Renal cortical epithelial cell (primary cell): Measurements from ENCODE around the gene ONECUT1. TPM values are rescaled to one million over a fixed set of nuclear protein-coding genes. Genes with fewer than 3 reads are reported as not detected.

Source experiments
- DNase-seq: peaks from one replicate; pipeline ENCODE4 v3.0.0-alpha.2; 2011; ENCODE audit warnings: low read depth
- total RNA-seq: library from RNA; depleted of rRNA; stranded (reverse); fragments of >200 nt; gene quantifications from 2 replicates; pipeline ENCODE4 v1.2.3, GENCODE V29; 2014

Gene ONECUT1
- total RNA-seq, 1 donor from 2014 or later: 0.10 TPM

DNA sequence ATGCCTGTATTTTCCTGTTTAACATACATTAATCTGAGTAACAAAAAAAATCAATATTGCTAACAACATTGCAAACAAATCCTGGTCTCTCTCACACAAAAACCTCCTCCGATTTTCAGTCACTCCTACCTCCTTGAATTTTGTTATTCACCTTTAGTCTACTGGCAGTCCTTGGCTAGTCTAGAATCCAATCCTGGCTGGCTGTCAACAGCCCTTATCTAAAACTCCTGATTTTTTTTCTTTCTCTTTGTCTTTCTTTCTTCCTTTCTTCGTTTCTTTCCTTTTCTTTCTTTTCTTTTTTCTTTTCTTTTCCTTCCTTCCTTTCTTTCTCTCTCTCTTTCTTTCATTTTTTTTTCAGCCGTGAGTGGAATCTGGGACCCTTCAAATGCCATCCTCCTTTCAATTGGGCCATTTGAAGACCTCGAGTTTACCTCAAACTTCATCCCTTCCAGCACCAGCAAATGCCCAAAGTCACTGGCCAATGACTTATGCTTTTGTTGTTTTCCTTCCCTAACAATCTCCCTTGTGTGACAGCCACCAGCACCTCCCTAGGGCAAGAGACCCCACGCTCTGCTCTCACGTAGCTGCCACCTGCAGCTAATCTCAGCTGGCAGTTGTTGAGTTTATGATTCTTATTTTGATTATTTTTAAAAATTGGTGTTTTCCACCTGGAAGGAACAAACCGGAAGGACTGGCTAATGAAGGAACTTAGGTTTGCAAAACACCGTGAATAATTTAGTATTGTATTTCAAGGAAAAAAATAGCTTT, 6.8 kb upstream of the ONECUT1 start:
- no peak for DNase-seq

DNA sequence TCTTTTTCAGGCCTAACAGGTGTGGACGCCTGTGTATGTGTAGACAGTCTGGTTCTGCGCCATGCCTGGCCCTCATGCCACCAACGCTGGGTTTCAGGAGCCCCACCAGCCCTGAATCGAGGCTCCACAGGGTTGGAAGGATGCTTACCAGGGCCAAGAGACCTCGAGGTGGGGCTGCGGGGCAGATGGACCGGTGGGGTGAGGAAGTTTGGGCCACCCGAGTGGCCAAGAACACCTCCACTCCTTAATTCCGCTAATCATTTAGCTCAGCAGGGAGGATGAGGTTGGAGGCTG, 6.0 kb upstream of the ONECUT1 start:
- no peak for DNase-seq

DNA sequence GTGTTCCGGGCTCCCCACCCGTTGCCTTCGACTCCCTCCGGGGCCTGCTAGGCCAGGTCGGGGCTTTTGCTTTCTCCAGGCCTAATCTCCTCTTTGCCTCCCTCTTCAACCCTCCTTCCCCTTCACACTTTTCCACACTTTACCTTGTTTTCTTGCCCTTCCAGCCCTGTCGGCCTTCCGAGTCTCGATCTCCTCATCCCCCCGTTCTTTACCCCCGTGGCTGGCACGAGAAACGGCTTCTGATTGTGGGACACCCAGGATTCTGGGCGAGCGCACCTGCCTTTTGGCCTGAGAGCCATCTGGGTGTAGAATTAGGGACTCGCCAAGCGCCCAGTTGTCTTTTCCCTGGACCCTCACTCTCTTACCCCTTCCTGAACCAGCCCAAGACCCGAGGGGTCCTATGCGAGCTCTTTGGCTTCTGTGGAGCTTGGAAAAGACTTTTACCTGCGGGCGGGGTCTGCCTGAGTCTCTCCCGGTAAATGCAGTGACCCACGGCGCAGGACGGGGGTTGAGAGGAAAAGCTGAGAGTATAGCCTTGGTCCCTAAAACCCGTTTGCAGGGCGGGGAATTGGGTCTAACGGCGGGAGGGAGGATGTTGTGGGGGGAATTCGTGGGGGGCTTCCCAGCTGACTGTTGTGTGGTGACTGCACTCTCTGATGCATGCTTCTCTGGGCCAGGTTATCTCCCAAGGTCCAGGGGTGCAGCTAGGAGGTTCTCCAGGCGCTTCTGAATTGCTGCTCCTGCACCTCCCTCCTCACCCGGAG, 5.5 kb upstream of the ONECUT1 start:
- DNase-seq: no peak

DNA sequence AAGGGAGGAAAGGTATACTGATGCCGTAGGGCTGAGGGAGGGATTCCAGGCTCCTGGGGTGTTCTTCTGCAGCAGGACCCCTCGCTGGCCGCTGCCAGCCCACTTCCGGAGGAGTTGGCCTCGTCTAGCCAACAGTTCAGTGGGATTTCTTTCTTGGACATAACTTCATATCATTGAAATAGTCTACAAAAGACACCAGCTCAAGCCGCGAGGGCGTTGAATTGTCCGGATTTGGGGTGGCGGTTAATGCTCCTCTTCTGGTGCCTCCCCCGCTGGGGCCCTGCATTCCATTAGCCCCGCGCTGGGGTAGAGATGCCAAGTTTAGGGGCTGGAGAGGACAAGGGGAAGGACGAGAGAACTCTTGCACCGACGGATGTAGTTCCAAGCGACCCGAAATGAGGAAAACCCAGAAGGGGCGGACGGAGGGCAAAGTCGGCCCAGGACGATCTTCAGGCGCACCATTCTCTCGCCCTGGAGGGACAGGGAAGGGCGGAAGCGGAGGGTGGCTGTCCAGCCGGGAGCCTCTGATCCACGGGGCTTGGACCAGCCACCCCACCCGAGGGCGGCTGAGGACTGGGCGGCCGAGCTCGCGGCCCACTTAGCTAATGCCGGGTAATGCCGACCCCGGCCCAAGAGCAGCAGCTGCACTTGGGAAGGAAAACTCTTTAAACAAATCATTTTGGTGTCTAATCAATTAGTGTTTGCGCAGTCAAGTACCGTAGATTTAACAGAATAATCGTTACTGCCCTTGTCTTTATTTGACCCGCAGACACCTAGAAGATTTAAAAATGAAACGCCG, 4.7 kb upstream of the ONECUT1 start:
- no peak for DNase-seq

DNA sequence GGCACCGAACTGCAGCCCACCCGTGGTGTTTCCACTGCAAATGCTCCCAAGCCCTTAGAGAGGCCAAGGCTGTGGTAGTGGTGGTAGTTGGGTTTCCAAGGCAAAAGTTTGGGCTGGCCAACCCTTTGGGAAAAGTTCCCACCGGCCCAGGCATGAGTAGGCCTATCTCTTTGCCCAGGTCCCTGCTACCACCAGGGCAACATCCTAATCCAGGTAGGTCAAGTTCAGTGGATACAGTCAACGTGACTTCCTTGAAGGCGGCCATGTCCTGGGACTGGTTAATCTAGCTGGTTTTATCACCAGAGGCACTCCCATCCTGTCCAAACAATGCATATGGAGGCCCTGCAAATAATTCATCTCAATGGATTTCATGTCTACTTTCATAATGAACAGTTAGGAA, 1.6 kb upstream of the ONECUT1 start:
- DNase-seq: no peak

DNA sequence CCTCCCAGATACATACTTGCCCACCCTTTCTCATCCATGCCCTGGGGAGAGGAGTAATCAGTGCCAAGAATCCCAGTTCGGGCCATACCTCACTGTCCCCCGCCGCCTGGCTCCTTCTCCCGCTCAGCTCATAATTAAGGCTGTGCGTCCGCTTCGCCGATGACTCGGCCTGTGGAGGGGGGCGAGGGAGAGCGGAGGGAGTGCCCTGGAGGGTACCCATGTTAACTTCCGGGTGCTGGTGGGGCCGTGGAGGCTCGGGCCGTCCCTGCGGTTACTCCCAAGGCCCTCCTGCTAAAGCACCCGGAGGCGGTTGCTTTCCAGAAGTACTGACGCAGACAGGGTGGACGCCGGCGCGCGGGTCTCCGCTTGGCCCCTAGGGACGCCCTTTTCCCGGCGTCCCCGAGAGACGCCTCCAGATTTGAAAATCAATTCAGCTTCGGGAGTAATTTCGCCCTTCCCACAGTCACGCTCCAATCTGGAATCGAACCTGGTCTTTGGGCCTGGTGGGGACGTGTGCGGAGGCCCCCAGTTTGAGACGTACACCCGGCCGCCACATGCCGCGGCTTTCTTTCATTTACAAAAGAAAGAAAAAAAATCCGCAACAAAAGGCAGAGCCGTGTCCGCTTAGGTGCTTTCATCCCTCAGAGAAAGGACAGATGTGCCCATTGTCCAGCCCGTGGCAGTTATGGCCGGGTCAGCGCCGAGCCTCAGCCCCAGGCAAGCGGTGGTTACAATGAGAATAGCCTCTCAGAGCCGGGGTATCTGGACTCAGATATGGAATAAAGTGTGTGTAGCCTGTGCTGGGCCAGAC, 1.0 kb upstream of the ONECUT1 start:
- DNase-seq: no peak

DNA sequence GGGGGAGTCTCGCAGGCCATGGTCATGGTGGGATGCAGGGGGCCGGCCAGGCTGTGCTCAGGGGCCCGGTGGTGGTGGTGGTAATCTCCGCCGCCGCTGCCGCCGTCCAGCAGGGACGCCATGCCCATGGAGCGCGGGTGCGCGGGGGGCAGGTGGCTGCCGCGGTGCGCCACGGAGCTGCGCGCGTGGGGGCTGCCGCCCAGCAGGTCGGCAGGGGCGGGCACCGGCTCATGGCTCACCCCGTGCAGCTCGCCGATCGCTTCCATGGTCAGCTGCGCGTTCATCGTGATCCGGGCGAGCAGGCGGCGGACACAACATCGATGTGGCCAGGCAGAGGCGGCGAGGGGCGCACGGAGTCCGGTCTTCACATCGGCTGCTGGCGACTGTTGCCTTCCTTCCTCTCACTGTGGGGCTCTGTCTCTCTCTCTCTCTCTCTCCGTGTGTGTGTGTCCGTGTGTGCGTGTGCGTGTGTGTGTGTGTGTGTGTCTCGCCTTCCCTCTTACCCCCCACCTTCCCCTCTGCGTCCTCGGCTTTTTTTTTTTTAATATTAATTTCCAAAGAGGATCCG, 451 bp downstream of the ONECUT1 start:
- no peak for DNase-seq

DNA sequence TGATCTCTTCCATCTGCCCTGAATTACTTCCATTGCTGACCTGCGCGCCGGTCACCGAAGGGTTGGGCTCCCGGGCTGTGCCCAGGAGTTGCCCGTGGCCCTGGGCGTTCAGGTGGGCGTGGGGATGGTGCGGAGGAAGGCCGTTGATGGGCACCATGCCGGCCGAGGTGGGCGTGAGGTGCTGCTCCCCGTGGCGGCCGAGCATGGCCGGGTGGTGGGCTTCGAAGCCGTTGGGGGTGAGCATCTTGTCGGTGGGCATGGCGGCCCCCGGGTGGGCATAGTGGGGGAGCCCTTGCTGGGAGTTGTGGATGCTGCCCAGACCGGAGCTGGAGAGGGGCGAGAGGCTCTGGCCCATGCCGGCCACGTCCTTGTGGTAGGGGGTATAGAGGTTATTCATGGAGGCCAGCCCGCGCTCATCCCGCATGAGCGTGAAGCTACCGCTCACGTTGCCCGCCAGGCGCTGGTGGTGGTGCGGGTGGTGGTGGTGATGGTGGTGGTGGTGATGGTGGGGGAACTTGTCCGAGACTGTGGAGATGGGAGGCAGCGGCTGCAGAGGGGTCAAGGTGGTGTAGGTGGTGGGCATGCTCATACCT, 1.0 kb downstream of the ONECUT1 start:
- no peak for DNase-seq

DNA sequence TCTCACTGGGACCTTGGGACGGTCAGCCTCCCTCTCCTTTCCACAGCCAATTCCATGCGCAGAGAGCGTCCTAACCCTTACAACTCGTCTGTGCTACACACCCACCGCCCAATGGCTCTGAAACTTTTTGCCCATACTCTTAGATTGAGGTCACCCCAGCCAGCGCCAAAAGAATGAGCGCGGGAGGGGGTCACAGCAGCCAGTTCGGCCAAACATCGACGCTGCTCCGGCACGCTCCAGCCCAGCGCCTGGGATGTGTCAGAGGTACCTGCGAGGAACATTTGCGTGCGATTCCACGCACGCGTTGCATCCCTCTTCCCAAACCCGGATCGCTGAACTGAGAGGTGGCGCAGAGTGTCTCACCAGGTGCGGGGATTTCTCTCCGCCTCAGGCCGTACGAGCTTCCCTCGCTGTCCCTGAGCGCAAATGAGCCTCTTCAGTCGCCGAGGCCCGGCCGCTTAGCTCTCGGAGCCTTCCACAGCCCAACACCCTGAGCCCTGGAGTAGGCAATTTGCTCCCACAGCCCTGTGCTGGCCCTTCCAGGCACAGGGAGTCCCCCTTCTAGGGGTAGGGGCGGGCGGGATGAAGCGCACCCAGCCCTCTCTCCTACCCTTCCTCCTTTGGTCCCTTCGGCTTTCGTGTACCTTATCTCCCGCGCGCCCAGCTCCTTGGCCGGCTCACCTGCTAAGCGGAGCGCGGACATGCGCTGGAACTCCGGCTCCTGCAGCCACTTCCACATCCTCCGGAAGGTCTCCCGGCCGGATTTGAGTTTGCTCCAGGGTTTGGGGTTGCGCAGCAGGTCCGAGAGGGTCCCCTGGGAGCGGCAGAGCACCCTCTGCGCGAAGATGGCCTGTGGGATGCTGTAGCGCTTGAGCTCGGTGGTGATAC, 1.8 kb downstream of the ONECUT1 start:
- no peak for DNase-seq

DNA sequence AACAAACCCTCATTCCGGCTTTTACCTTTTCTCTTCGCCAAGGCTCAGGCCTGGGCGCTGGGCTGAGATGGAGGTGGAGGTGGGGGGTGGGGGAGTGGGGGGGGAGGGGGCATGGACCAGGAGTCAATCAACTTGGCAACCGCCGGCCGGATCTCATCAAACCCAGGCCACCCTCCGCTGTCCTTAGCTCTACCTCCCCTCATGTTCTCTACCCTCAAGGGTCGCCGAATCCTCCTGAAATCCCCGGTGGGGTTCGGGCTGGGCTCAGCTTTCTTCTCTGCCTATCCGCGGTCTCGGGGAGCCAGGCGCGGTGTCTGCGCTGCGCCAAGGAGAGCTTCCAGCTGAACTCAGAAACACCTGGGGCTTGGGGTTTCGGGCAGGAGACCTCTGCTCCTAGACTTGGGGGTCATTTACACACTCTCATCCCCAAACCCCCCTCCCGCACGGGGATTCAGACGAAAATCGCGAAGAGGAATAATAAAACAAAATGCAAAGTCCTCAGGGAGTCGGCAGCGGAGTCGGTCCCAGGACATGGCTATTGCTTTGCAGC, 2.5 kb downstream of the ONECUT1 start:
- no peak for DNase-seq

DNA sequence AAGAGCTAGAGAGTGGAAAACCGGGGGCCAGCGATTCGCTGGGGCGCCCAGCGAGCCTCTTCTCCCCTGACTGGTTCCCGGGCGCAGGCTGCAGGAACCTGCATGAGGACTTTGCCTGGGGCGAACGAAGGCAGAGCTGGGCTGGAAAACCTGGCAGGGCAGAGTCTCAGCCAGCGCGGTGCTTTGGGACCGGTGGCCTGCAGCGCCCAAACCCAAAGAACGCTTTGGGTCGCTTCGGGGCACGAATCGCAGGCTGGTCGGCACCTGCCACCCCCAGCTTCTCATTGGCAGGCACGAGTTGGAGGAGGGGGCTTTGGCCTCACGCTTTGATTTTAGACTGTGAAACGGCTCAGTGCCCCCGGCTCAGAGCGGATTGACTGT, 3.0 kb downstream of the ONECUT1 start:
- DNase-seq: no peak

DNA sequence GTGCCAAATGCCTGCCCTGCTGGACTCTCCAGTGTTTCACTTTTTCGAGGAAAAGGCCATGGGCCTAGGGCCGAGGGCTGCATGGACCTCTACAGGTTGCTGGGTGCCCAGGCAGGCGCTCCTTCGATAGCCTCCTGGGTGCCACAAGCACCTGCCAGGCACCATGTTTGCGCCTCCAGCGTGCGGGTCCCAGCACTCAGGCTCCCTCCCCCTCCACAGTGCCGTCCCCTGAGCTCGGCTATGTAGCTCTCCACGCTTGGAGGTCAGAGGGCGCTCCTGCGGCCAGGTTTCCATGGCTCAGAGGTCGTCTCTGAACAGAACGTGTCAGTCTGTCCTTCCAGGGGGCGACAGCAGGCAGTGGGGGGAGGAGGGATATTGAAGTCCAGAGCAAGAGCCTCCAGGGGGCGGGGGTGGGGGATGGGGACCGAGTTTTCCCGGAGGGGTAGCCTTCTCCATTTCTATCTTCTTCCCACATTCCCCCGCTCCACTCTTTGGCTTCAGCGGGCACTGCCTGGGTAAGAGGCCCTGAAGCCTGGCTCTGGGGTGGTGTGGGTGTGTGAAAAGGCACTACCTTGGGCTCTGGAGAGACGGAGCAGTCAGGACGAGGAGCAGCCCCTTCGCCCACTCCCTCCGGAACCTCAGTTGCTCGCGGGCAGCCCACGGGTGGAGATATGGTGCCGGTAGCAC, 3.6 kb downstream of the ONECUT1 start:
- no peak for DNase-seq

DNA sequence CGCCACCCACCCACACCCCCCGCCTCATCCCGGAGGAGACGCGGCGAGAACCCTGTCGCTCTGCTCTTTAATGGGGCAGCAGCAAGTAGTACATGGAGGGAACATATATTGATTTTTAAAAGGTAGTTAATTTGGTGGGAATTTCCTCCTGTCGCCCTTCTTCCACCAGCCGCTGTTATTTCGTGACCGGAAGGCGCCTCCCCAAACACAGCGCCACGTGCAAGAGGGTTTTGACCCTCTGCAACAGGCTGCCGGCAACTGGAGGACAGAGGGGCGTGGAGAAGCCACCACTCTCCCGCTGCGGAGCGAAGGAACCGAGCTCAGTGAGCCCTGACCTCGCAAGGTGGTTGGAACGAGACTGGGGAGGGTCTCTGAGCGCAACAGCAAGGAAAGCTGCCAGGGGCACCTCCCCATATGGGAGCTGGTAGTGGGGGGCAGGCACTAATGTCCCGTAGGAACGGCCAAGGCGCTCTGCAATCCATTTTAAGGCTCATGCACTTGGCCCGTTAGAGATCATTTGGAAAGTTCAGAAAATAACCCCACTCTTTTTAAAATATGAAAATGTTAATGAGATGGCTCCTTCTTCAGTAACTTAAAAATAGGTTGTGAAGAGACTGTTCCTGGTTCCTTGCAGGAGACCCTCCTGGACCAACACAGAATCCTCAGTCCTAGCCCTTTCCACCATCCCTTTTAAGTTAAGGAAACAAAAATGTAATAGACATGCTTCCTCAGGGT, 4.3 kb downstream of the ONECUT1 start:
- no peak for DNase-seq

DNA sequence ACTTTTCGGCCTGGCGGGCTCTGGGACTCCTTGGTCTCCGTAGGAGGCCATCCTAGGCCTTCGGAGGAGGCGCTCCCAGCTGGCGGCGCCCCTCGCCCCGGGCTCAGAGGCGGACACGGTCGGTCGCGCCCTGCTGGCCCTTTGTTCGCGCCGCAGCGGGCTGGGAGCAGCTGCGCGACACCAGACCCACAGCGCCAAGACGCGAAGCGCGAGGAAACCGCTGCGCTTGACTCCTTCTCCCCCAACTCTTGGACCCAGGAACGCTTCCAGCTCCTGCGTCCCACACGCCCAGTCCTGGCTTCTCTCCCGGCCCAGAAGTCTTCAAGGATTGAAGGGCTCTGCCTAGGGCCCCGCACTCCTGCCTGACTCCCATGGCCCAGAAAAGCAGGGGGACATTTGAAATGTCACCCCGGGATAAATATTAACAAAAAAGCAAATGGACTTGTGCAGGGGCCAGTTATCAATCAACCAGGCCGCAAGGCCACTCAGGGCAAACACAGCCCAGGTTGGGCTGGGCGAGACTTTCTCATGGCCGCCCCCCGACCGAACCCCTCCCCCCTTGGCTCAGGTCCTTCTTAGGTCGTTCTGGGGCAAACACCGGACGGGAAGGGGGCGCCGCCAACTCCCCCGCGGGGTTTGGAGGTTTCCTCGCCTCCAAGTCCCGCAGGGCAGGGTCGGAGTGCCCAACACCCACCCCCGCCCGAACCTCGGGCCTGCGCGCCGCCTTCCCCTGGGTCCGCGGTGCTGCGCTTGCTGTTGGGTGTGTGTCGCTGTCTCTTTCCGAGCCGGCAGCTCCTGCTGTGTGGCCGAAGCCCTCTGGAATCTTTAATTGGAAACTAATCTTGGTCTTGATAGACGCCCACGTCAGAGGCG, 5.1 kb downstream of the ONECUT1 start:
- DNase-seq: no peak

DNA sequence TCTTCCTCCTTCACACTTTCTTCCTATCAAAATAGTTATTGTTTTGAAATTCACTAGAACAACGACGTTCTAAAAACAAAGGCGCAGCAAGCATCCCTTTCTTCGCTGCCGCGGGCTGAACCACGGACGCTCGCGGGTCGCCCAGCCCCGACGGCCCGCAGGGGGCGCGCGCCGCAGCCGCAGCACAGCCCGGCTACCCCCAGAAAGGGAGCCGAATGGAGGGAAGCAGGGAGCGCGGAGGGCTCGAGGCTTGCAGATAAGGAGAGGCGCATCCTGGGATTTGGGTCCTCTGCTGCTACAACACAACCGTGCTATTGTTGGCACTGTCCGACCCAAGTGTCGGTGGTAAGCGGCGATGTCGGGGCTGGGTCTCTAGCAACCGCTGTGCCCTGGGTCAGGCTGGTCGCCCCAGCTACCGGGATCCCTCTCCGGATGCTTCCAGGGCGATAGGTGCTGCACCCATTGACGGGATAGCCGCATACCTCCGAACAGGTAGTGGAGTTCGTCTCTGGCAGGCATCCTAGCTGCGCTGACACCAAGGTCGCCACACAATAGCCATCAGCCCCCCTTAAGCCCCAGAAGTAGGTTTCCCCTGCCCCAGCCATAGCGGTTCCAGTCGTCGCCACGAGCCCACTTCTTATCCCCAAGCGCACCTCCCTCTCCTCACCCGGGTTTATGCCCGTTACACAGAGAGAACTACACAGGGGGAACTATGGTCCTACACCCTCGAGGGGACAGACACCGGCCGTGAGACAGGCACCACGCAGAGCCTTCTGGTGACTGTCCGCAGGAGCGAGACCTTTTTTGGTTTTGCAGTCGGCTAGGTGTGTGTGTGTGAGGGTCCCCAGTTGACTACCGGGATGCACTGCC, 6.0 kb downstream of the ONECUT1 start:
- DNase-seq: no peak

DNA sequence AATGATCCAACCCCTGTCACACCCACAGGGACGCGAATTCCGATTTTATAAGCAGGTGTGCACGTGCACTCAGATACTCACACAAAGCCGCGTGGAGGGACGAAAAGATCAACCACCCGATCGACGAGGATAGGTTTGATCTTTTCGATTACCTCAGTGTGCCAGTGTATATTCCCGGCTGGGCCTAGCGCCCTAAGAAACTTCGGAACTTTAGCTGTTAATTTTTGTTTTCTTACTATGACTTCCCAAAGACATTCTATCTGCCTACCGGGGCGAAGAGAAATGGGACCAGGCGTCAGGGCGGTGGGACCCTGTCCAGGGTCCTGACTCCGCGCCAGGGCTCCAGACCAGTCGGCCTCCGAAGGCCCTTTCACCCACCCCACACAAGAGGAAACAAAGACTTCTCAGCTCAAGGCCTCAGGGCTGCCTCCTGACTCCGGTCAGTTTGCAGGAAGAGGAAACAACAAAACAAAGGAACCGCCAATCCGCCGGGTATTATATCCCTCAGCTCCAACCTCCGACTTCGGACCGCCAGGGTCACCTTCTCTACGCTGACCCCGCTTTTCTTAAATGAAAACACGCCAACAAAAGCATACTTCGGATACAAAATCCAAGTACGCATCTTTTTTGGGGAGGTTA, 6.8 kb downstream of the ONECUT1 start:
- peak; percentile 17 for DNase-seq
